ENCODE measurements around the gene KNTC1. TPM values are rescaled to one million over a fixed set of nuclear protein-coding genes. Genes with fewer than 3 reads are reported as not detected.
"Not testable (repeated sequence)": the region's sequence is repeated elsewhere in the genome, so short reads cannot be mapped to it uniquely, and the experiment has no call there.

Gene KNTC1
- total RNA-seq, 1 donor from 2014 or later, result 129 TPM

DNA sequence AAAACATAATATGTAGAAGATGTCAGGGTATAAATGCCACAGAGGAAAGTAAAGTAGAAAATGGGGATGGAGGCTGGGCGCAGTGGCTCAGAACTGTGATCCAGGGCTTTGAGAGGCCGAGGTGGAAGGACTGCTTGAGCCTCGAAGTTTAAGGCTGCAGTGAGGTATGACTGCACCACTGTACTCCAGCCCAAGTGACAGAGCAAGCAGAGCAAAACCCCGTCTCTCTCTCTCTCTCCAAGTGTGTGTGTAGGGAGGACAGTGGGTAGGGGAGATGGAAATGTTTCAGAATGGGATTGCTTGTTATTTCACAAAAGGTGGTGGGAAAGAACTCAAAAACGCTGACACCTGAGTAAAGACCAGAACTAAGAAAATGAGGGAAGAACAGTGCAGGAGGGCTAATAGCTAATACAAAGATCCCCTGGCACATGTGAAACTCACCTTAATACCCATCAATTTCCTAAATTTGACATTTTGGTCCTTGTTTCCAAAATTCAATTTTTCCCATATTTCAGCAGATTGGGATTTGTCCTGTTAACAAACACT, 20.6 kb upstream of the KNTC1 start:
- intact Hi-C loops (cut with micrococcal nuclease), result no loop called here

DNA sequence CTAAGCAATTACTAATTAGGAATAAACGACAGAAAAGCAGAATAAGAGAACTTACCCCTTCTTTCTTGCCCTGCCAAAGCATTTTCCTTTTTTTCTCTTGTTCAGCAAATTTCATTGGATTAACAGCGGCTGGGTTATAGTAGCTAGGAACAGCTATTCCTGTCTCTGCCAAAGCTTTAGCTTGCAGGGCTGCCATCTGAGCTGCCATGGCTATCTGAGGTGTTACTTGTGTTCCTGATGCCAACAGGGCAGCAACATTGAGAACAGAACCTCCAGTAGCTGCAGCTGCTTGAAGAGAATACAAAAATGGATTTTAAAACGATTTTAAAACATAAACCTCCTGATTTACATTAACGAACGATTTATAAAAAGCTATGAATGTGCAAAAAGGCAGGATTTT, 18.9 kb upstream of the KNTC1 start:
- intact Hi-C loops (cut with micrococcal nuclease), result no loop called here

DNA sequence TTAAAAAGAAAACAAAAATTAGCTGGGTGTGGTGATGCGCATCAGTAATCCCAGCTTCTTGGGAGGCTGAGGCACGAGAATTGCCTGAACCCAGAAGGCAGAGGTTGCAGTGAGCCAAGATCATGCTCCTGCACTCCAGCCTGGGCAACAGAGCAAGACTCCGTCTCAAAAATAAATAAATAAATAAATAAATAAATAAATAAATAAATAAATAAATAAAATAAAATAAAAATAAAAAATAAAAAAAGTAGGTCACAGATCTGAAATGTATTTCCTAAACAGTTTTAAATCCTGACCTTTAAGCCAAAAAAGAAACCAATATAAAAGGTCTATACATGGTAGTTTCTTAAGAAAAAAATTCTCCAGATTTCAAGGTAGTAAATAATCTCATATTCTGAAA, 14.0 kb upstream of the KNTC1 start:
- intact Hi-C loops (cut with micrococcal nuclease), result not testable (repeated sequence)

DNA sequence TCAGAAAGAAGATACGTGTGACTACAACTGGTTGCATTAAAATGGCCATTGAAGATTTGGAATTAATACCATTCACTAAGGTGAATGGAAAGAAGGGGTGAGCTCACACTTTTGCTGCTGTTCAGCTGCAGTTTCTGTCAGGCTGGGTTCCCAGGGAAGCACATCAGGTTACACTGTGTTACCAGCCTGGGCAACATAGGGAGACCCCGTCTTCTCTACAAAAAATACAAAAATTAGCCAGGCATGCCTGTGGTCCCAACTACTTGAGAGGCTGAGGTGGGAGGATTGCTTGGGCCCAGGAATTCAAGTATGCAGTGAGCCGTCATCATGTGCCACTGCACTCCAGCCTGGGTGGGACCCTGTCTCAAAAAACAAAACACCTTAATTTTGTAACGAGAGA, 13.4 kb upstream of the KNTC1 start:
- intact Hi-C loops (cut with micrococcal nuclease), result no loop called here

DNA sequence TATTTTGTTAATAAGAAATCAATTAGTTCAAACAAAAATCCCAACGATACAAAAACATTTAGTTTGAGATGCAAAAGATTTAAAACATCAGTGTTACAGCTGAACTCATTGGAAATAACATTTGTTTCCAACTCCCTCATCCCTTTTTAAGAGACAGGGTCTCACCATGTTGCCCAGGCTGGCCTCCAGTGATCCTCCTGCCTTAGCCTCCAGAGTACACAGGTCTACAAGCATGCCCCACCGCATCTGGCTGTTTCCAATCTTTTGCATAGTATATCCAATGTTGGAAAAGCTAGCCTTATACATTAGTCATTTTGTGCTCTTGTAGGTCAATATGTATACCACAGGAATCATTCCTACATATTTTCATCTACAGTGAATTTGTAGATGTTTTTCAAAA, 11.8 kb upstream of the KNTC1 start:
- intact Hi-C loops (cut with micrococcal nuclease), result no loop called here

DNA sequence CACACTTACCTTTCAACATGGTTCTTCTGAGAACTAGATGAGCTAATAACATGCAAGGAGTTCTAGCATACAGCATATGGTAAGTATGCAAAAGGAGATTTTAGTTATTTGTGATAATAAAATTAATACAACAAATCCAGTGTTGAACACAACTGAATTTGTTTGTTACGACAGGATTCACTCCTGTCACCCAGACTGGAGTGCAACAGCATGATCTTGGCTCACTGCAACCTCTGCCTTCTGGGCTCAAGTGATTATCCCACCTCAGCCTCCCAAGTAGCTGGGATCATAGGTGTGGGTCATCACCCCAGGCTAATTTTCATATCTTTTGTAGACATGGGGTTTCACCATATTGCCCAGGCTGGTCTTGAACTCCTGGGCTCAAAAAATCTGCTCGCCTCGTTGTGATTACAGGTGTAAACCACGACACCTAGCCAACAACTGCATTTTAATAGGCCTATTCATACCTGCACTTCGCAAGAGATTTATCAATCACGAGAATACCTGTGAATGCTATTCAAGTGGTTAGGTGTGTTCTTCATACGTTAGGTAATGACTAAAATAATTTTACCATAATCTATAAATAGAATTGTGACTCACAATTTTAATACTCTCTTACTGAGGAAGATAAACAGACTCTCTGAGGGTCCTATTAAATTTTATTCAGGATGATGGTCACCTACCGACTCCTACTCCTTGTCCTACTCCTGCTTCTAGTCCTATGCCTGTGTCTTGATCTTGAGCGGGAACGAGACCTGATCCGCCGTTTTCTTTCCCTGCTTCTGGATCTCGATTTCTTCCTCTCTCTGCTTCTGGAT, 10.3 kb upstream of the KNTC1 start:
- intact Hi-C loops (cut with micrococcal nuclease), result no loop called here

DNA sequence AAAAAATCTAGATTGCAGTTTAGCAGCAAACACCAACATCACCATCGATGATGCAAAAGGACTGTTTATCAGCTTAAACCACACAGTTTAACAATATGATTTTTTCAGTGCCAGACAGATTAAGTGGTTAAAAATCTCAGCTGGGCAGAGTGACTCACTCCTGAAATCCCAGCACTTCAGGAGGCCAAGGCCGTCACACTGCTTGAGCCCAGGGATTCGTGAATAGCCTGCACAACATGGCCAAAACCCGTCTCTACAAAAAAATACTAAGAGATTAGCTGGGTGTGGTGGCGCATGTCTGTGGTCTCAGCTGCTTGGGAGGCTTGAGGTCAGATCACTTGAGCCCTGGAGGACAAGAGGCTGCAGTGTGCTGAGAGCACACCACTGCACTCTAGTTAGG, 9.2 kb upstream of the KNTC1 start:
- intact Hi-C loops (cut with micrococcal nuclease), result no loop called here

DNA sequence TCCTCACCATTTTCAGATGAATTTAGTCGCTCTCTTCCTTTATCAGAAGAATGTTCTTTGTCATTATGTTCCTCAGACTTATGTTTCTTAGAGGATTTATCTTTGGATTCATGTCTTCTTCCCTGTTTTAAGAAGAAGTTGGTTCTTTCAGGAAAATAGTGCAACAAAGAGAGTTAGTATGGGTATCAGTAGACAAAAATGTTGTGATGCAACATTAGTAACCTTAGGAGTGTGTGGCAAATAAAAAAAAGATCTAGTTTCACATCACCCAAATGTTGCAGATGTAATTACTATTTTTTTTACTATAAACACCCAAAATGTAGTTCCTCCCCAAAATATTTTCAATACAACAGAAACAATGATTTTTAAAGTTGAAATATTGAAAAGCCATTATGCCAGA, 8.1 kb upstream of the KNTC1 start:
- intact Hi-C loops (cut with micrococcal nuclease), result no loop called here

DNA sequence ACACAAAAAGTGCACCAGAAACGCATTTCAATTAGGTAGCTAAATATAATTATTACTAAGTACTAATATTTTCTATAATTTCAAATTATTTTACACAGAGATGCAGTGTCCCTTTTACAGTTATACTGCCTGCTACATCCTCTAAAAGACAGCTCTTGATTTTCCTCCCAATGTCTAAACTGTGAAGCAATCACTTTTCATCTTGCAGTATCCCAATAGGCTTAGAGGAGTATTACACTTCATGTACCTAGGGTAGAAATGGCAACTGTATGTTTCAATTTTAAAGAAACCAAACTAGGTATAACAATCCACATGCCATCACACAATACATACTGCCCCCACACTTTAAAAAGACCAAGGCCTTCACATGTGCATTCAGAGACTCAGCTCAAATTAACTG, 7.6 kb upstream of the KNTC1 start:
- intact Hi-C loops (cut with micrococcal nuclease), result no loop called here

DNA sequence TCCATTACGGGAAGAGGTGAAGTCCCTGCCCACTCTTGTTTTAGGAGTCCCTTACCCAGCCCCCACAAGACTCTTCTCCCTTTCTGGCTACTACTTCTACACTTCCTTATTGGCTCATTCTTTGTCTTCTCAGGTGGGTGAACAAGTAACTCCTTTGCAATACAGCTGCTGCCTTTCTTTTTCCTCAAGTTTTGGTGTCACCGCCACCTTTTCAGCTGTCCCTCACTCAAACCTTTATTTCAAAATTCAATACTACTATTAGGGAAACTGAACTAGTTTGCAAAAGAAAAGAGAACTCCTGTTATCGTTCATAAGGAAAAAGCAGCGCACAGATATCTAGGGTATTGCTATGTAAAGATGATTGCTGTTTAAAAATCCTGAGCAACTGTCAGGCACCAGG, 6.4 kb upstream of the KNTC1 start:
- intact Hi-C loops (cut with micrococcal nuclease), result loop anchor here (10.0 kb wide), 1 partner anchor 454 kb away; the partner anchor contains the start of gene OGFOD2

DNA sequence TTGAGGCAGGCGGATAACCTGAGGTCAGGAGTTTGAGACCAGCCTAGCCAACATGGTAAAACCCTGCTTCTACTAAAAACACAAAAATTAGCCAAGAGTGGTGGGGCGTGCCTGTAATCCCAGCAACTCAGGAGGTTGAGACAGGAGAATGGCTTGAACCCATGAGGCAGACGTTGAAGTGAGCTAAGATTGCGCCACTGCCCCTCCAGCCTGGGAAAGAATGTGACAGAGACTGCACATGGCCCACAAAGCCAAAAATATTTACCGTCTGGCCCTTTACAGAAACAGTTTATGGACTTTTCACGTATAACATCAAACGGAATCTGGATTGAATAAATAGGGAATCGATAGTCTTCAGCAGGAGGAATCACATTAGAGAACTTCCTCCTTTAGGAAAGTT, 3.8 kb upstream of the KNTC1 start:
- intact Hi-C loops (cut with micrococcal nuclease), result loop anchor here (10.0 kb wide), 1 partner anchor 452 kb away; the partner anchor contains the start of gene OGFOD2

DNA sequence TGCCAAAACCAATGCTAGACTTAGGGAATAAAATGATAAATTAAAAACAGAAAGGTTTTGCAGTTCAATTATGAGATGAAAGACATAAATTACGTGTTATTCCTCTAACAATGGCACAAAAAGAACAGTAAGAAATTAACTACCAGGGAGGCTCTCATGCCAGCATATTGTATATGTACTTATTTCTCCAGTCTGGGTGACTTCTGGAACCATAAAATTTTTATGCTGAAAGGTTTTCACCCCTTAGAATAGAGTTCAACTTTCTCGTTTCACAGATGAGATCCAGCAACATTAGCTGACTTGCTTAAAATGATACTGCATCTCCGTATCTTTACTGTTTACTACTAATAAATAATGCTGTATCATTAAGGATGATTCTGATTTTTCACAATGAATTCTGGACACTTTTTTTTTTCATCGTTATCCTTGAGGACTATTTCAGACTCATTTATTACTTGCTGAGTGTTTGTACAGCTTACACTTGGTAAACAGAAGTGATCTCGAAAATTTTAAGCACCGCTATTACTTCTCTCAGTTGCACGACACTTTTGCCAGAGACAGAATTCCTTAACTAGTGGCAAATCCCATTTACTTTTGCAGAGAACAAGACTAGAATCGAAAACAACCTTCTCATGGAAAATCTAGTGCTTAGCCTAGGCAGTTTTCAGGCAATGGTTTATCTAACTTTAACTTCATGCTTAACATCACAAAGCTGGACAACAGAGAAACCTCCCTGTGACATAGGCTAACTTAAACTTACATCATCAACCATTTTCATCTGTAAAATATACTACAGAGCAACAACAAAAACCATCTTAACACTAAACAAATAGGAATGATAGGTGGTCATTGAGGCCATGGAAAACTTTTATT, 3.0 kb upstream of the KNTC1 start:
- intact Hi-C loops (cut with micrococcal nuclease), result loop anchor here (10.0 kb wide), 1 partner anchor 451 kb away; the partner anchor contains the start of gene OGFOD2

DNA sequence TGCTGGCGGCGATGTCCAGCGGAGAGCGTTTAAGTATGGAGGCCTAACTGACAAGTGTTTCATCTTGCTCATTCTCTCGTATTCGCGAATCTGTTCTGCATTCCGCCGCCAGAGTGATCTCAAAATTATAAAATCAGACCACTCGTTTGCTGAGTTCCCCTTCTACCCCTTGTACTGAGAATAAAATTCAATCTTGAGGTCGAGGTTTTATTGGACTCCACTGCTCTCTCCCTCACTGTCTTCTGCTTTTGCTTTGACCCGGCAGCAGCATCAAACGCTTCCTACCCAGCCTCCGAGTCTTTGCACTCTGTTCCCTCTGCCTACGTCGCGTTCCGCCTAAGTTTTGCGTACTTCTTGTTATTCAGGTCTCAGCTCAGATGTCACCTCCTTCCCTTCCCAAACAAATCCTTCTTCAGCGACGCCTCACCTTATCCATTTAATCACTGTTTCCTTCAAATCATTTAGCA, 462 bp downstream of the KNTC1 start:
- intact Hi-C loops (cut with micrococcal nuclease), result loop anchor here (1.0 to 10.0 kb wide), 6 partner anchors 26 to 705 kb away; partner anchors contain the start of genes DENR, DIABLO, MPHOSPH9 and MTRFR

DNA sequence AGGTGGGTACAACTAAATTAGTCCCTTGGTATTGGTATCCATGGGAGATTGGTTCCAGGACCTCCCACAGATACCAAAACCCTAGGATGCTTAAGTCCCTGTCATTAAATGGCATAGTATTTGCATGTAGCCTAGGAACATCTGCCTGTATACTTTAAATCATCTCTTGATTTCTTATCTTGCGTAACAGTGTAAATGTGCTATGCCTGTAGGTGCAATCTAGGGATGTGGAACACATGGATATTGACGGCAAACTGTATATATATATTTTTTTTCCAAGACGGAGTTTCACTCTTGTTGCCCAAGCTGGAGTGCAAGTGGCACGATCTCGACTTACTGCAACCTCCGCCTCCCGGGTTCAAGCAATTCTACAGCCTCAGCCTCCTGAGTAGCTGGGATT, 1.5 kb downstream of the KNTC1 start:
- intact Hi-C loops (cut with micrococcal nuclease), result loop anchor here (5.0 to 10.0 kb wide), 3 partner anchors 369 to 704 kb away; partner anchors contain the start of genes MPHOSPH9, MTRFR, OGFOD2 and VPS37B

DNA sequence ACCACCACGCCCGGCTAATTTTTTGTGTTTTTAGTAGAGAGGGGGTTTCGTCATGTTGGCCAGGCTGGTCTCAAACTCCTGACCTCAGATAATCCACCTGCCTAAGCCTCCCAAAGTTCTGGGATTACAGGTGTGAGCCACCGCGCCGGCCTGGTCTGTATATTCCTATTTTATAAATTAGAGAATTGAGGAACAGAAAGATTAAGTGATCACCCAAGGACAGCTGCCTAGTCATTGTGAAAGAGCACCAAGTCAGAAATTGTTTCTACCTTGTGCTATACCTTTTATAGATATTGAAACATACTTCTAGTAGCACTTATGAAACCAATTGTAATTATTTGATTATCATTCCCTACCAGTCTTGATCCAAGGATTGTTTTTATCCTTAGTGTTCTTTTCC, 1.9 kb downstream of the KNTC1 start:
- intact Hi-C loops (cut with micrococcal nuclease), result loop anchor here (5.0 to 10.0 kb wide), 3 partner anchors 368 to 703 kb away; partner anchors contain the start of genes MPHOSPH9, MTRFR, OGFOD2 and VPS37B

DNA sequence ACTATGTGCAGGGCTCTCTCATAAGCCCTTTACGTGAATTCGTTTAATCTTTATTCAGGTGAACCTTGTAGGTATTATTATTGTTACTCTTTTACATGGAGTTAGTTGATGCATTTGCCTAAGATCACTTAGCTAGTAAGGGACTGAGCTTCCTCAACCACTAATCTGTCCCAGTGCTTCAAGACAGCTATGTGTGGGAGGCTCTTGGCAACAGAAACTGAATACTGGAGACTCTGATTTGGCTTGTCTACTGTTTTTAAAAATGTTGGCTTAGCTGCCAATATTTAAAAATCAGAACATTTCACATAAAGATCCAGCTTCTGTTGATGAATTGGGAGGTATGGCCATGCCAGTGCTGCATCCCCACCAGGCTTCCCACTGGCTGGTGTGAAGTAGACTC, 6.8 kb downstream of the KNTC1 start:
- intact Hi-C loops (cut with micrococcal nuclease), result no loop called here

DNA sequence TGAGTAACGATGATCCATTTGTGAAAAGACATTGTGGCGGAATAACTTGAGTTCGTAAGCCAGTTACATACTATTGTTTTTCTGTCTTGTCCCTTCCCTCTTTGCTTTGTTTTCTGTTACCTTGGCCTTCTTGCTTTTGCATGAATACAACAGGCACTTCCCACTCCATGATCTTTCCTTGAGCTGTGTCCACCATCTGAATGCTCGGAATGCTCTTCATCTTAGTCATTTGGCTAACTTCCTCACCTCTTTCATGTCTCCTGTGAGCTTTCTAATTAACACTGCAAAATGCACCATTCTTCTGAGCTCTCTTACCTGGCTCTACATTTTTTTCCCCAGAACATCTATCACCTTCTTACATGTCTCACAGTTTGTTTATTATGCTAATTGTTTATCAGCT, 10.0 kb downstream of the KNTC1 start:
- intact Hi-C loops (cut with micrococcal nuclease), result no loop called here

DNA sequence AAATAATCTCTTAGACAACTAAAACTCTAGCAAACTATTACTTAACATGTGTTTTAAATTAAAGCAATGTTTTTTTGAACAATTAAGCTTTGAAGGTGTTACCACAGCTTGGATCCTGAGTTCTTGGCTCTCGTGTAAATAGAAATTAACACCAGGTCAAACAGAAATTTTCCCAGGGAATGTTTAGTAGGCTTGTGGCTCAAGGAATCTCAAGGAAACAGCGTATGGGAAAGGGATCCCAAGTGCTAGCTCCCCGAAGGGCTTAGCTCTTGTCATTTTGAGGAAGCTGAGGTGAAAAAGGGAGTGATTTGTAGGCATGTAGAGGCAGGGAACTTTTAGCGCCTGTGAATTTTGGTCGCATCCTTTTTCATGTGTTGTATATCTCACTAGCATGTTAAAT, 11.4 kb downstream of the KNTC1 start:
- intact Hi-C loops (cut with micrococcal nuclease), result no loop called here

DNA sequence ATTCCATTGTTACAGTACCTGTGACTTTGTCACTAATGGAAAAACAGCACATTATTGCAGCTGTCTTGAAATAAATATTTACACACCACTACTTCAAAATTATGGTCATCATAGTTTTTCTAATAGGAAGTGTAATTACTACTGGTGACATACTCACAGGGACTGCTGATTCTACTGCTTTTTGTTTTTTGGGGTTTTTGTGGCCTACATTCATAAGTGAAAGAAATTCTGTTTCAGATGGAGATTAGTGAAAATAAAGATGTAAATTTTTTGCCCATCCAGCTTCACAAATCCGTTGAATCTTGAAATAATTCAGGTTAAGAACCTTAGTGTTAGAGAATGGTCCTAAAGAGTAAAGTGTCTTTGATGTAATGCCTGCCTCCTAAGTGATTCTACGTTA, 17.5 kb downstream of the KNTC1 start:
- intact Hi-C loops (cut with micrococcal nuclease), result no loop called here

DNA sequence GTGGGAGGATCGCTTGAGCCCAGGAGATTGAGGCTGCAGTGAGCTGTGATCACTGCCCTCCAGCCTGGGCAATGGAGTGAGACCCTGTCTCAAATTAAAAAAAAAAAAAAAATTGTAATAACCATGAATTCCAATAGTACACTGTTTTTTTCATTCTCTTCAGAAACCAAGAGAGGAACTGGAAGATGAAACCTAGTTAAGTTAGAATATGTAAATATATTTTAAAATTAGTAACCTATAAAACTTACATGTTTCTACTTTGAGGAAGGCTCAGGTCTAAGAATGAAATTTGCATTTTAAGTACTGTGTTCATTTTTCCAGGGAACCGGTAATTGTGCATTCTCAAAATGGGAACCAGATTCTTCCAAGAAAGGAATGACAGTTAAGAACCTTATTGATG, 18.8 kb downstream of the KNTC1 start:
- intact Hi-C loops (cut with micrococcal nuclease), result no loop called here

DNA sequence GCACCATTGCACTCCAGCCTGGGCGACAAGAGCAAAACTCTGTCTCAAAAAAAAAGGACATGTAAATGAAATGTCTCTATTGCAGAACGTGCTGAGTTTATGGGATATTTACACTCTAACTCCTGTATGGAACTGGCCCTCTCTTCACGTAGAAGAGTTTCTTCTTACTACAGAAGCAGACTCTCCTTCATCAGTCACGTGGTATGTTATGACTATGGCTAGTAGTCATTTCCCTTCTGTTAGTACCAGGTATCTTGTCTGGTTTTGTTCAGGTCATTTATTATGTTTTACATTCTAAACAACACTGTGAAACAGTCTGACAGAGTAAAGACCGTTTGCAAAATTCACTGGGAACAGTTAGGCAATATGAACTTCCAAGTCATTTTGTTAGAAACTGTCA, 20.3 kb downstream of the KNTC1 start:
- intact Hi-C loops (cut with micrococcal nuclease), result no loop called here
